NCI-H1930 (cell line): ENCODE measurements around the gene NUP214.
"Not testable (repeated sequence)": the region's sequence is repeated elsewhere in the genome, so short reads cannot be mapped to it uniquely, and the experiment has no call there.

ENCODE experiments used
- DNase-seq, 2 experiments: peaks; one replicate each; lab custom pipeline; 2025; lab: John Stamatoyannopoulos, UW

Gene NUP214

DNA sequence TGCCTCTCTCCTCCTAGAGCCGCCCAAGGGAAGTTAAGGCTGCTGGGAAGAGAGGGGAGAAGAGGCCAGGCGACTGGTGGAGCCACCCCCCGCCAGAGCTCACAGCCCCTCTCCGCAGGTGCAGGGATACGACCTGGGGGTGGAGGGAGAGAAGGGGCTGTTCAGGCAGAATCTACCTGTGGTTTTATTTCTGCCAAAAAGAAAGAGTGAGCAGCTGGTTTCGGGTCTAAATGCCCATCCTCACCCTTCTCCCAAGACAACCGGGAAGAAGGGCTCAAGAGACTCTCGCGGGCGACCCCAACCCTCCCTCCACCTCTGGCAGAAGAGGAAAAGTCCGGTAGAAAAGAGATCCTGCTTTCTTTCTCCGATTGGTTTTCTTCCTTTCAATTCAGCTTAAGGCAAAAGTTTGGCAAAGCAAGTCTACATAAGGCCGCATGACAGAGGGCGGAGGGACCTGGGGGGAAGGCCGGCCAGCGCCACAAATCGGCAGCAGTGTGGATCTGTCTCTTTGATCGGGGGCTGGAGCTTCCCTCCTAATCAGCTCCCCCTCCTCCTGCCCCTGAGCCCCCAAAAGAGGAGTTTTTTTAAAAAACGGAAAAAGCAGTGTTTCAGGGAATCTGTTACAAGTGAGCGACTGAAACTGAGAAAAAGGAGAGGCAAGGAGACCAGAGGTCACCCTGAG lies 134.7 kb downstream of the NUP214 start:
- DNase-seq: no peak

DNA sequence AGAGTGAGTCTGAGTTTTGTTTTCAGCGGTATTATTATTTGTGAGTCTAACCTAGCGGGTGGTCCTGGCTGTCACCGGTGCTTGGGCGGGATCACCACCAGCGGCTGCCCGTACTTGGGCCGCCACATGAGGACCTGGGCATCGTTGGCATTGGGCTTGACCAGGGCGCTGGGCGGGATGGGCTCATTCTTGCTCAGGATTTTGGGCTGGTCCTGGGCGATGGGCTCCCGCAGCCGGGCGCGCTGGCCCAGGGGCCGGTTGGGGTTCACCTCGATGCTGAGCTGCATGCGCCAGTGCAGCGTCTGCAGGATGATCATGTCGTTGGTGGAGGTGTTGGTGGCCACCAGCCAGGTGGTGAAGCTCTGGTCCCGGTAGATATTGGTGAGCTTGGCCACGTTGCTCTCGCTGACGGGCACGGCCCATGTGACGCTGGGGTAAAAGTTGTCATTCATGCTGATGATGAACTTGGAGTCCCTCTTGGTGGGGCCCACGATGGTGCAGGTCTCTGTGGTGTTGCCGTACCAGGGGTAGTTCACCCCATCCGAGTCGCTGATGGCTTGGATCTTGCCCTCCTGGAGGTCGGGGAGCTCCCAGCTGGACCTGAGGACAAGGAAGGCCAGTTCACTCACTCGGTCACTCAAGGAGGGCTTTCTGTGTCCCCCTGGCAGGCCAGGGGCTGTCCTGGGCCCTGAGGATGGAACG lies 135.5 kb downstream of the NUP214 start:
- DNase-seq: no peak

DNA sequence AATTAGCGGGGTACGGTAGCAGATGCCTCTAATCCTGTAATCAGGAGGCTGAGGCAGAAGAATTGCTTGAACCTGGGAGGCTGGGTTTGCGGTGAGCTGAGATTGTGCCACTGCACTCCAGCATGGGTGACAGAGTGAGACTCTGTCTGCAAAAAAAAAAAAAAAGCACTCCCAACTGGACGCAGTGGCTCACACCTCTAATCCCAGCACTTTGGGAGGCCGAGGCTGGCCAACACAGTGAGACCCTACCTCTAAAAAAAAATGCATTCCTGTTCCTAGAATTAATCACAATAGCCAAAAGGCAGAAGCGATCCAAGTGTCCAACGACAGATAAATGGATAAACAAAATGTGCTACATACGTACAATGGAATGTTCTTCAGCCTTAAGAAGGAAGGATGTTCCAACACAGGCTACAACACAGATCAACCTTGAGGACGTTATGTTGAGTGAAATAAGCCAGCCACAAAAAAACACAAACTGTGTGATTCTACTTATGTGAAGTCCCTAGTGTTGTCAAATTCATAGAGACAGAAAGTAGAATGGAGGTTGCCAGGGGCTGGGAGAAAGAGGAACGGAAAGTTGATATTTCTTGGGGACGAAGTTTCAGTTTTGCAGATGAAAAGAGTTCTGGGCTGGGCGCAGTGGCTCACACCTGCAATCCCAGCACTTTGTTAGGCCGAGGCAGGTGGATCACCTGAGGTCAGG lies 137.1 kb downstream of the NUP214 start:
- no peak for DNase-seq

DNA sequence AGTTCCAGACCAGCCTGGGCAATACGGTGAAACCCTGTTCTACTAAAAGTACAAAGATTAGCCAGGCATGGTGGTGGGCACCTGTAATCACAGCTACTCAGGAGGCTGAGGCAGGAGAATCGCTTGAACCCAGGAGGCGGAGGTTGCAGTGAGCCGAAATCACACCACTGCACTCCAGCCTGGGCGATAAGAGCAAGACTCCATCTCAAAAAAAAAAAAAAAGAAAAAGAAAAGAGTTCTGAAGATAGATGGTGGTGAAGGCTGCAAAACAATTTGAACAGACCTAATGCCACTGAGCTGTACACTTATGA lies 137.6 kb downstream of the NUP214 start:
- DNase-seq: not testable (repeated sequence)

DNA sequence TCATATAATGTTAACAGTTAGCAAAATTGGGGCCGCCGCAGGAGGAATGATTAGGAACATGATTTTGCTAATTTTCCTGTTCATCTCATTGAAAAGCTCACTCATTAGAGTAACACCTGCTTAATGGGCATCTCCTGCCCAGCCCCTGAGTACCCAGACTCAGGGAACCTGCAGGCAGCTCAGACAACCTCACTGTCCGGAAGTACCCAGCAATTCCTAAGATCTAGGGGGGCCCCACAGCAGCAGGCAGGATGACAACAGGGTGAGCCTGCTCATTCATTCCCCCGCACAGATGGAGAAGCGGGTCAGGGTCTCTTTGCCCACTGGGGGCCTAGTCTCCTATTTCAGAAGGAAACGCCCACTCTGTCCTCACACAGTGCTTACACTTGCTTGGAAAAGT lies 138.3 kb downstream of the NUP214 start:
- no peak for DNase-seq

DNA sequence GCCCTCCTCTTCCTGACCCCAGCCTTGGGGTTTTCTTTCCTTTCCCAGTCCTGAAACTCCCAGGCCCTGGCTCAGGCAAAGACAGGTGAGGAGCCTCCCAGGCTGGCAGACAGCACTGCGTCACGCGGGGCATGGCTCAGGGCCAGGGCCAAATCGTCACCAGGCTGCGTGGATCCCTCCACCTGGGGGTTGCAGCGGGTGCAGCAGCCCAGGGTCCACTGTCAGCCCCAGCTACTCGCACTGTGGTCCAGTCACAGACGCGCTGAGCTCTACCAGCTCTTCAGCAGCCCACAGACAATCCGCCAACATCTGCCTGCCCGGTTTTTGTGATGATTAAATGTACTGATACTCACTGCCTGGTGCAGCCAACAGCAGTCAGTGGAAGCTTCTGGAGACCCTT lies 138.8 kb downstream of the NUP214 start:
- DNase-seq: no peak

DNA sequence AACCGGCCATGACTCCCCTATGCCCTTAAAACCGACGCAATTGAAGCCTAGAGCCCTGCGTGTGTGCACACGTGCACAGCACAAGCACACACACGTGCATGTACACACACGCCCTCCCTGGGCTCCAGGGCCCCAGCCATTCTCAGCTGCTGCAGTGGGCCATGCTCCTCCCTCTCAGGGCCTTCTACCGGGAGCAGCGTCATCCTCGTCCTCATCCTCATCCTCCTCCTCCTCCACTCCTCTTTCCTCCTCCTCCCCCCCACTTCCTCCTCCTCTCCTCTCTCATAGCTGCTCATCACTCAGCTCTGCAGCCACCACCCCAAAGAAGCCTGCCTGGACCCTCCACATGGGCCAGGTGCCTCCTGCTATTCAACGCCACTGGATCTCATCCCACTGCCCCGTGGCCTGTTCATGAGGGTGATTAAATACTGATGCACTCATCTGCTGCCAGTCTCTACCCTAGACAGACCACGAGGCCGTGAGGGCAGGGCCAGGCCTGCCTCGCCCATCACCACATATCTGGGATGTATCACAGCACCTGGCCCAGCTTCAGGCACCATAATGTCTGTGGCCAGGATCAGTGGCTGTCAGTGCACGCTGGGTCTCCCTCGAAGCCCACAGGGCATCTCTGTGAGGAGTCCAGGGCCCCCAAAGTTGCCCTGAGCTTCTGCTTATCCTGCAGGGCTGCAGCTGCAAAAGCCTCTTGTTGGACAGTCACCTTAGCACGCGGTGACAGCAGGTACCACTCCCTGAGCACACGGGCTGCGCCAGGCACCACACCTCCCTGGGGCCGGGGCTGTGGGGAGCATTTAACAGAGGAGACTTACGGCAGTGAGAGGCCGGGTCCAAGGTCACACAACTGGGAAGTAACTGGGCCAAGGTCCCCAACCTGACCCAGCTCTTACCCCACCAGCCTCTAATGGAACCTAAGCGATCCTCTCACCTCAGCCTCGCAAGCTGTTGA lies 141.2 kb downstream of the NUP214 start:
- DNase-seq: no peak

DNA sequence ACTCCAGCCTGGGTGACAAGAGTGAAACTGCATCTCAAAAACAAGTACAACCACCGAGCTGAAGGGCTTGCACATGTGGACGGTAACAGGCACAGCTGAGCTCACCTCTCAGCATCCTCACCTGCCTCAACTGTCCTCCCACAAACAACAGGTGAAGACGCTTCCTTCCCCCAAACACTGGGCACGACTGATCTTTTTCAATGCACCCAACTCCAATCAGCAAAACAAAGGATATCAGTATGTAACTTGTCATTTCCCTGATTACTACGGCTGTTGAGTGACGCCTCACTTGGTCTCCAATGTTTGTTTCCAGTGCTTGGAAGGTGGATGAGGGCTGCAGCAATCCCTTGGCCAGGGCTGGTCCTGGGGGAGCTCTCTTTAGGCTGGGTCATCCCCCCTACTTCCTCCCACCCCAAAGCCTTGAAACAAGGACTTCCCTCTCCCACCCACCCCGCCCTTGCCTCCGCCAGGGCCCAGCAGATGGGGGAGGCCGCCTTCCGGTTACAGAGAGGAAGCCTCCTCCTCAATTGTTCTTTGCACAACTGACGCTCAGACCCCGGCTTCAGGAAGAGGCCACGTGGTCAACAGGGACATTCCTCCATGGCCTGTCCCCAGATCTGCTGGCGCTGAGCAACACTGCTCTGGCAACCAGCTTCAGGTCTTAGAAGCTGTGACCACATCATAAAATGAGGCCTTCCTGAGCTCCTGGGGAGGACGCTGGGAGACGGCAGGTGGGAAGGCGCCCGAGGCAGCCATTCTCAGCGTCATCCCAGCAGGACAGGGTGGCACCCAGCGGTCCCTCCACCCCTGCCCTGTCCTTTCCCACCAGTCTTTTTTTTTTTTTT lies 145.0 kb downstream of the NUP214 start:
- DNase-seq: no peak

DNA sequence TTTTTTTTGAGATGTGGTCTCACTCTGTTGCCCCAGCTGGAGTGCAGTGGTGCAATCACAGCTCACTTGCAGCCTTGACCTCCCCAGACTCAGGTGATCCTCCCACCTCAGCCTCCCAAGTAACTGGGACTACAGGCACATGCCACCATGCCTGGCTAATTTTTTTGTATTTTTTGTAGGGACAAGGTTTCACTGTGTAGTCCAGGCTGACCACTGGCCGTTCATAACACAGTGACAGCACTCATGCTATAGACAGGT lies 145.6 kb downstream of the NUP214 start:
- DNase-seq: not testable (repeated sequence)

DNA sequence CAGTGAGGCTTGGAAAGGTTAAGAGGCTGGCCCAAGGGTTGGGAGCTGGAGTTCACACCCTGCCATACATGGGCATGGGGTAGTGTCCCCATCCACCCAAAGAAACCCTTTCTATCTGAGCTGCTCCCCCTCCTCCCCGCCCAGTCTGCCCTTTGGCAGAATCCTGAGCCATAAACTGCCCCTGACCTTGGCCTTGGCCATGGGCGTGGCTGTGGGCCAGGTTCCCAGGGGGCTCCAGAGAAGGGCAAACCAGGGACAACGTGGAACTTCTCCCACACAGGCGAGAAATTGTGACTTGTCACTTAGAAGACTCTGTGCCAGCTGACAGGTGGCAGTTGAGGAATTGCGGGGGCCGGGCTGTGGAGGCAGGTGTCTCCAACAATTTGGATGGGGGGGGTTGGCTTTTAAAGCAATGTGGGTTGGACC lies 146.1 kb downstream of the NUP214 start:
- DNase-seq: no peak

DNA sequence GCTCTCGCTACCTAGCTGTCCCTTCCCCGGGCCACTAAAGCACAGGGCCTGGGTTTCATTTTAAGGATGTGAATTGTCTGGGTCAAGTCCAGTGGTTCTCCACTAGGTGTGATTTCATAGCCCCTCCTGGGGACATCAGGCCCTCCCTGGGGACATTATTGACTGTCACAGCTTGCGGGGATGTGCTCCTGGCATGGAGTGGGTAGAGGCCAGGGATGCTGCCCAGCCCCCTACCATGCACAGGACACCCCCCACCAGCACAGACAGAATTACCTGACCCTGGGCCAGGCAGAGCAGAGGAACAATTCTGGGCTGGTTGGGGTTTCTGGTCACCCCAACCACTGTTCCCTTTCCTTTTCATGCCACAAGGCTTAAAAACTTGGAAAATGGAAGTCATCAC lies 146.8 kb downstream of the NUP214 start:
- no peak for DNase-seq

DNA sequence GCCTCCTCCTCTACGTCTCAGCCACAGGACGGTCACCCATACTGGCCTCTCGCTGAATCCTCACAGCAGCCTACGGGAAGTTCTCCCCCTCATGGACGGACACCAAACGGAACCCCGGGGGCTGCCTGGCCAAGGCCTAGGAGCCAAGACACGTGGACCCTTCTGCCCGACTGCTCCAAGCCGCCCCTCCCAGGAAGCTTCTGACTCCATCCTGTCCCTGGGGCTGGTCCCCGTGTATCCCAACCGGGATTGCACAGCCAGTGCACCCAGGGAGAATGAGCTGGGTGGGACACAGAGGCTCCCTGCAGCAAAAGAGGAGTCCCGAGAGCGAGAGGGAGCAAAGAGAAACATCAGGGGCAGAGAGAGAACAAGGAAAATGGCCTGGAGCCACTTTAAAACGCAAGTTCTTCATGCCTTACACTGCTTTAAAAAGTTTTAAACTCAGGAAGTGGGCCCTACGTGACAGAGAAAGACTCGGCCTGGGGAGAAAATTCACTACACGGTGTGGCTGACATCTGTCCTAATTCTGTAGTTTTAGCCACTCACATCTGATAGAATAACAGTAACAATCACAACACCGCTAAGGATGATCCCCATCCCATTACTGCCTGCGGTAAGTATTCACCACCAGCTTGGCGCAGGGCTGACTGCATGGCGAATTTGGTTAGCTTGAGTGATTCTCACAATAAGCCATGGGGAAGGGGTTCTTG lies 147.9 kb downstream of the NUP214 start:
- DNase-seq: no peak

DNA sequence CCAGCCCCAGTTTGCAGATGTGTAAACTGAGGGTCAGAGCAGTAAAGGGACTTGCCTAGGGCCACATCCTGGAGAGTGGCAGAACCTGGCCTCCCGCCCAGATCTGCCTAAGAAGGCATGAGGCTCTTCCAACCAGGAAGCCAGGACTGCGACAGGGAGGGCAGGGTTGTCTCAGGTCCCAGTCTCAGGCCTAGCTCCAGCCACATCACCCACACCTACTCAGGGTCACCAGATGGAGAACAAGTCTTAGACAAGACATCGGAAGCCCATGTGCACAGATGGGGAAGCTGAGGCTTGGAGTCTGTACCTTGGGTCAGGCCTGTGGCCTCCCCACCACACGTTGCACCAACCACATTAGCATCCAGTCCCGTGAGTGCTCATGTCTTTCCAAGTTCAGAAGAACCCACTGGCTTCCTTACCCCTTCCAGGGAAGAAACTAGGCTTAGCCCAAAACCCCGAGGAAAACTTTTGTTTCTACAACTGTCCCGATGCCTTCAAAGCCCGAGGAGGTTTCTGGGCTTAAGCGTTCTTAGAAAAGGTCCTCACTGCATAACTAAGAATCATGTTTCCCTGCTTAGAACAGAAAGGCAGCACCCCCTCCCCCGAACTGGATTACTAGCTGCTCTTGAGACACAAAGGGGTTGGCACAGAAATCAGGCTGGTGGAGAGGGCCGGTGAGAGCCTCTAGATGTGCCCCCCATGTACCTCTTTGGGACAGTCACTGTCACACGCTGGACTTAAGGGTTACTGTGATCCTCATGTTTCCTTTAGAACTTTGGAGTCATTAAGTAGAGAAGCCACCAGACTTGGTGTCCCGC lies 148.7 kb downstream of the NUP214 start:
- no peak for DNase-seq

DNA sequence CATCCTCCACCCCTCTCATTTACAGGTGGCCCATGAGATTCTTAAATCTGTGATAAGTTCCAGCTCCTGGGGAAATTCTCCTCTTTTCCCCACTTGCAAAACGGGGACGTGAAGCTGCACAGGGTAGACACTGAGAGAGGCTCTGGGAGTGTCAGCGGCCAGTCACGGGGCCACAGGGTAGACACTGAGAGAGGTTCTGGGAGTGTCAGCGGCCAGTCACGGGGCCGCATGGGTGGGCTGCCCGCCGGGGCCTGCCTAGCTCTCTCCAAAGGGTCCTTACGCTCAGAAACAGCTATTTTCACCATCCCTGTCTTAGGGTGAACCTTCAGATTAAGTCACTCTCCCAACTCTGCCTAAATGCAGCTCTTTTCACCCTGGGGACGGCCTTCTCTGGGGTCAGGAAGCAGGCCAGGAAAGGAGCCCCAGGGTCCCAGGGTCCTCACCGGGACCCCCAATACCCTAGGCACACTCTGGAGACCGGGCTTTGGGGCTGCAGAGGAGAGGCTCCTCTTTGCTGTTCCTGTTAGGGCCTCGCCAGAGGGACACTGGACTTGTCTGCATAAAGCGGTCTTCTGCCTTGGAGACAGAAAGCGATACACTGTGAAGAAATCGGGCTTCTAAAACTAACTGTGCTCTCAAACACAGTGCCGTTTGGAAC lies 149.4 kb downstream of the NUP214 start:
- no peak for DNase-seq

DNA sequence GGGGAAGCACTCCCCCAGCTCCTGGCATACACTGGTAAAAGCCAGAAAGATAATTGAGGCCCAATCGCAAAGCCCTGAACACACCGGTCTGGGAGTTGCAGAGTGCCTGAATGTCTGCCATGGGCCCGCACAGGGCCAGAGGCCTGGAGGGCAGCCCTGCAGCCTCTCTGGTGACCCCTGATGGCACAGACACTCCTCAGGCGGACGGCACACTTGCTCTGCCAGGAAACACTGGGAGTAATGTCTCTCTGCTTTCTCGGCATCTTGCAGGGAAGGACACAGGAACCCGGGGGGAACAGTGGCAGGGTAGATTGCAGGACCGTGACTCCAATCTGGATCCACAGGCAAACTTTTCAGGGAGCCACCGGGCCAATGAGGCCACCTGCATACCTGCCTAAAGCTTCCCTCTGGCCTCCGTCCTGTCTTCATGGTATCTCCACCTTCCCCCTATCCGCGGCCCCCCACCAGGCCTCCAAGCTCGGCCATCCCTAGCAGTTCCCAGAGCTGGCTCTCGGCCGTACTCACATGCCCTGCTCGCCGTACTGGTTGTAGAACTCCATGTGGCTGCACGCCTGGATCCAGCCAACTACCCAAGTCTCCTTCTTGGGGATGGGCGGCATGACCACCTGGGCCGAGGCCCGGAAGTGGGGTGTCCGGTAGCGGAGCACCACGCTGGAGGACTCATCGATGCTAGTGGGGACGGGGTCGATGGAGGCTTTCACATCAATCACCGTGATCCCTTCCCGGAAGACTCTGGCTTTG lies 150.1 kb downstream of the NUP214 start:
- DNase-seq: no peak

DNA sequence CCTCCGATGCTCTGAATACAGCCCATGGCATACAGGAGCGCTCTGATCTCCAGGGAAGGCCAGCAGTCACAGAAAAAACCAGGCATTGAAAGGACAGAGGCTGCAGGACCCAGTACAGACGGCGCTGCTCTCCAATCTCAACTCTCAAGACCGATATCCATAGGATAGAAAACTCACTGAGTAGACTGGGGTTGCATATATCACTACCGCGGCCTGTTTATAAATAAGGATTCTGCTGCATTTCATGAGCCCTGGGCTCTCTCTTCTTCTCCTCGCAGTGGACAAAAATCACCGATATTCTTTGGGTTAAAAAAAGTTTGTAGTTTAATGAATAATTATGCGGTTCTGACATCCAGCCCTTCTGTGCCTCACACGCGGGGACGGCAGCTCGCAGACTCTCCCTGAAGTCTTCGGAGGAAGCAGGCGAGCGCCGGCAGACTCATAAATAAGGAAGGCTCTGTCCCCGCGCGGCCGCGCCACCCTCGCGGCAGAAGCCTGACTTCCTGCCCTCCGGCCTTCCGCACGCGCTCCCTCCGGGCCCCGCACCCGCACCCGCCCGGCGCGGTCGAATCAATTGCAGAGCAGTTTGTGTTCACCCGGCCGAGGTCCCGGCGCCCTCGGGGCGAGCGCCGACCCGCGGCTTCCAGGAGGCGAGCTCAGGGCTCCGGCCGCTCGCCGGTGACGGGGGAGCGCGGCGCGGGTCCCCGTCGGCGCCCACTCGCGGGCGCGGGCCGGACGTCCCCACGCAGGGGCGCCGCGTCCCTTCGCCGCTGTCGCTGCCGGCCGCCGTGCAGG lies 150.9 kb downstream of the NUP214 start, which contains the start of gene FAM78A:
Gene FAM78A, minus strand, starts transcription at position 417 of the 795 bp plus-strand sequence. Its CDS starts 331 bp downstream, at position 86.
- no peak for DNase-seq

DNA sequence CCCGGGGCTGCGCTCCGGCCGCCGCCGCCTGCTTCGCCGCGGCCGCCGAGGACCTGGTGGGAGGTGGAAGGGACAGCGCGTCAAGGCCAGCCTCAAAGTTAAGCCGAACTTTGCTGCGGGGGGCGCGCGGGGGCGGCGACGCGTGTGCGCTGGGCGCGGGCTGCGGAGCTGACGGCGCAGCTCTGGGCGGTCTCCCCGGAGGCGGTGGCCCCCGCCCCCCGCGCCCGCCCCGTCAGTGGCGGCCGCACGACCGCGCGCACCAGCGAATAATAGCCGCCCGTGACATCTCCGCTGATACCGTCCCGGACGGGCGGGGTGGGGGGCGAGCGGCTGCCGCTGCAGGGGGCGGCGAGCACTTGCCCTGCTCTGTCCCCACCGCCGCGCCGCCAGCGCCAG lies 151.5 kb downstream of the NUP214 start:
- DNase-seq: no peak
